GM12864 (cell line): ENCODE data around the gene FARP1.

Experiments
- DNase-seq: peaks from one replicate; pipeline ENCODE4 v3.0.0-alpha.2; 2011; ENCODE audit warnings: low read depth
- H3K4me3 ChIP-seq: 2 replicates; pipeline ENCODE4 v1.5.1; 2011; ENCODE audit warnings: mild to moderate bottlenecking, low read depth, low read length, control low read depth
- TF ChIP-seq, protein P1 (sequence below): IDR thresholded peaks from 2 replicates; pipeline ENCODE4 v1.5.1; 2011; ENCODE audit warnings: low read depth, mild to moderate bottlenecking, moderate library complexity, low read length, control low read depth, inconsistent platforms; ENCODE audit errors: missing control alignments

The FARP1 gene

DNA sequence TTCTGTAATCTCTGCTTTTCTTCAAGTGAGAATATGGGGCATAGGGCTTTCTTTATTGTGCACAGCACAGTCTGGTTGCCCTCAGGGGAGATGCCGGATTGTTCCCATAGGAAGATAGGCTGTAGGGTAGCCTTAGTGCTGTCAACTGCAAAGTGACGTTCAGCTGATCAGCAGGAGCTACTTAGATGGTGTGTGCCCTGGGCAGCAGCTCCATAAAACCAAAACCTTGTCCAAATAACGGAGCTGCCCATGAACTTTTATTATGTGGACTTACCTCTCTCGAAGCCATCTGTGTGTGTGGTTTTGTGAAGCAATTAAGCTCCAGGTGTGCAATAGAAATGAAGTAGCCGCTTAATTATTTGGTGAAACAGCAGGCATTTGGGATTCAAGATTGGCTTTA is 154.2 kb downstream of the FARP1 start:
- TF ChIP-seq, protein P1, sequence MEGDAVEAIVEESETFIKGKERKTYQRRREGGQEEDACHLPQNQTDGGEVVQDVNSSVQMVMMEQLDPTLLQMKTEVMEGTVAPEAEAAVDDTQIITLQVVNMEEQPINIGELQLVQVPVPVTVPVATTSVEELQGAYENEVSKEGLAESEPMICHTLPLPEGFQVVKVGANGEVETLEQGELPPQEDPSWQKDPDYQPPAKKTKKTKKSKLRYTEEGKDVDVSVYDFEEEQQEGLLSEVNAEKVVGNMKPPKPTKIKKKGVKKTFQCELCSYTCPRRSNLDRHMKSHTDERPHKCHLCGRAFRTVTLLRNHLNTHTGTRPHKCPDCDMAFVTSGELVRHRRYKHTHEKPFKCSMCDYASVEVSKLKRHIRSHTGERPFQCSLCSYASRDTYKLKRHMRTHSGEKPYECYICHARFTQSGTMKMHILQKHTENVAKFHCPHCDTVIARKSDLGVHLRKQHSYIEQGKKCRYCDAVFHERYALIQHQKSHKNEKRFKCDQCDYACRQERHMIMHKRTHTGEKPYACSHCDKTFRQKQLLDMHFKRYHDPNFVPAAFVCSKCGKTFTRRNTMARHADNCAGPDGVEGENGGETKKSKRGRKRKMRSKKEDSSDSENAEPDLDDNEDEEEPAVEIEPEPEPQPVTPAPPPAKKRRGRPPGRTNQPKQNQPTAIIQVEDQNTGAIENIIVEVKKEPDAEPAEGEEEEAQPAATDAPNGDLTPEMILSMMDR = no peak
- H3K4me3 ChIP-seq = no peak overlapping the region
- DNase-seq = no peak

DNA sequence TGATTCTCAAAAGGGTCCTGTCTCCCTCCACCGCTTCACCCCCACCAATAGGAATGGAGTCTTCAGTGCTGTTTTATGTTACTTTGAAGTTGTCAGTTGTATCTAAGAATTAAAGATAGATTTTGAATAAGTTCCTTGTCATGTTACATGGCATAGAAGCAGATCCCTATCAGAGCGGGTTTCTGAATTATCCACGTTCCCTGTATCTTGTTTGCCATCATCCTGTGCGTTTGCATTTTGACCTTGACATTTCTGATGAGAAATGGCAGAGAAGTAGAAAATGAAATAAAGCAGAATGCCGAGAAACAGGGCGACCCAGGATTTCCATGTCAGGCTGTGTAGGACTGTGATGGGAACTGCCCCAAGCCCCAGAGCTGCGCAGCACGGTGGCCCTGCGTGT is 154.9 kb downstream of the FARP1 start:
- no peak for DNase-seq

DNA sequence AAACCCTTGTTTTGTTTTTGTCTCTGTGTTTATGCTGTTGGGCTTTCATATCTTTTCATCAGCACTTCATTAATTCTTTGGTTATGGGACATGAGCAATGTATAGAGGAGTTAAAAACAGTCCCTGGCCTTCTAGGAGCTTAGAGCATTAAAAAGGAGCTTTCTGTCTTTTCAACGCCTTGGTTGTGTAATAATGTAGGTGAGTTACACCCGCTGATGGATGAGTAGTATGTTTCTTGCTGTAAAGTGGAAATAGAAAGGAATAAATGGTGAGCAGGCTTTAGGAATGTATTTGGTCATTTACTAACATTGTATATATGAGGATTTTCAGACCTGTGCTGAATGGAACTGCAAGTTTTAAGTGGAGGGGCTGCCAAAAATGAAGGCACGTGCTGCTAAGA is 155.7 kb downstream of the FARP1 start:
- H3K4me3 ChIP-seq = no peak overlapping the region
- TF ChIP-seq, protein P1 = no peak
- DNase-seq = no peak

More for the DNA sequence above, 154.9 kb downstream of the FARP1 start:
- H3K4me3 ChIP-seq = no peak overlapping the region
- TF ChIP-seq, protein P1 = no peak

DNA sequence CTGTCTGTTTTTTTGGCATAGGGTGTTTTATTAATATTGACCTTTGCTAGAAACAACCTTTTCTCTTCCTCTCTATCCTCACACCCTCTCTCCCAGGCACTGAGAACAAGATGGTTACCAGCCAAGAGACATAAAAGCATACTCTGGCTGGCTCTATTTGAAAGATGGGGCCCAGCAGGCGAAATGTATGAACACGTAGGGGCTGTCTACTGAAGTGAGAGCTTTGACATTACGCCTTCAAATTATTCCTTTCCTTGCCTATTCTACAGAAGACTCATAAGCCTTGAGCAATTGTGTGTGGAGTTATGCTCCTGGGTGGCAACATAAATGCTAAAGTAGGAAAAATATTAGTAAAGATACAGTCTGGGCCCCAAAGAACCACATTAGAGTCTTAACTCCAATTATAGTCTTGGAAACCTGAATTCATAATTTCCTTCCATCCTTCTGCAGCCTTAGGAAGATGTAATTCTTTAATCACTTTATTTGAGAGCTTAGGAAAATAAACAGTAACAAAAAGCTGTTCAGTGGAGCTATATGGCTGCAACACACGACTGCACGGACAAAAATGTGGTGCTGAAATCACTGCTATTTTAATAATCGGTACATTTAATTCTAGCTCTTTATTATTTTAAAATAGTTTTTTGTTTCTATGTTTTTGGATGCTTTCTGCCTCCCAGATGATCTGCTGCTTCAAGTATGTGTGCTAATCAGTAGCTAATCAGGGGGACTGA is 156.5 kb downstream of the FARP1 start:
- no peak for DNase-seq
- TF ChIP-seq, protein P1 = no peak
- no peak overlapping the region for H3K4me3 ChIP-seq

DNA sequence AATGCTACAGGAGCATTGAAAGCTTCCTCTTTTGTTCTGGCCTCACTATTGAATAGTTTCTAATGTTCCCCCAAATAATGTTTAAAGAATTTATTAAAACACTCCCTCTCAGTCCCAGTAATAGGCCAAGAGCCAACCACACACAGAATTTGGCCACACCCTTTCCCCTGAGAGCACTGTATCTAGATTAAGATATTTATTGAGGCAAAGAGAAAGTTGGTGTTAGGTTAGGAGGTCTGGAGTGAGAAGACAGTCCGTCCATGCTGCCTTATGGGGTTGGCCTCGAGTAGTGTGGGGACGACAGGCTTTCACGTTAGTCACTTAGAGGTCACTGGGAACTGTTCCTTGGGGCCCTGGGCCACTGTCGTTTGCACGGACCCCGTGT is 157.1 kb downstream of the FARP1 start:
- DNase-seq = no peak
- TF ChIP-seq, protein P1 = no peak
- no peak overlapping the region for H3K4me3 ChIP-seq

DNA sequence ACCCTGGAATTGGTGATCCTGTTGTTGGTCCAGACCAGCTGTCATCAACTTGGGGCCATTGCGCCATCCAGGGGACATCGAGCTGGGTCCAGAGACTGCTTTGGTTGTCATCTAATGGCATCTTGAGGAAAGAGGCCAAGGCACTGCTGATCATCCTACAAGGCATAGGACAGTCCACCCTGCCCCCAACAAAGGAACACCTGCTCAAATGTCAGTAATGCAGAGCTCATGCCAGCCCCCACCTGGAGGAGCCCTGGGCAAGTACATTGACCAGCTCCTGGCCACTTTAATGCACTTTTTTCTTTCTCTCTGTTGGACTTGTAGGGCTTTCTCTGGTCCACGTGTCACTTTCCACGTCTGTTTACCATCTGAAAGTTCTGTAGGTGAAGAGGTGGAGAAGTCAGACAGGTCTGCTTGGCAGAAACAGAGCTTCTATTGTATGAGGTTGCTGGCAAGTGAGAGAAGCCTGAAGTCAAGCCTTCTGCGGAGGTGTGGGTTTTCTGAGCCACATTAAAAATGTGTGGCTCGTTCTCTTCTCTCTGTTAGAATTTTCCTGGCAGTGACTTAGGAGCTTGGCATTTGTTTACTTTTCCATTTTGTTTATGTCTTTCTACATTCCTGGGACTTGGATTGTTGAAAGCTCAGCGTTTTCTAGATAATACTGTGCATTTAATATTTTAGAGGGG is 158.2 kb downstream of the FARP1 start:
- H3K4me3 ChIP-seq = no peak overlapping the region
- TF ChIP-seq, protein P1 = no peak
- DNase-seq = no peak
